BJ (cell line): ENCODE results near the gene SRCIN1. TPM values are rescaled to one million over a fixed set of nuclear protein-coding genes. Genes with fewer than 3 reads are reported as not detected.

Experiments used
- CTCF ChIA-PET: fragments of 350-600 bp; formaldehyde crosslinking; extraction: SDS; loops from one replicate; lab custom pipeline; 2021; ENCODE audit warnings: antibody characterized with exemption, inconsistent platforms; lab: Yijun Ruan, JAX
- POLR2A ChIA-PET: fragments of 300-600 bp; sonication (Branson Sonifier 250); formaldehyde crosslinking; extraction: SDS; loops from one replicate; lab custom pipeline; 2021; ENCODE audit warnings: antibody characterized with exemption; lab: Charles Lee
- DNase-seq: peaks from one replicate; pipeline ENCODE4 v3.0.0-alpha.2; 2011; ENCODE audit warnings: low read depth
- H3K27me3 ChIP-seq: 2 replicates; pipeline ENCODE4 v1.6.0; 2011; ENCODE audit warnings: low read length; ENCODE audit not compliant: control insufficient read depth, insufficient read depth
- H3K36me3 ChIP-seq: 2 replicates; pipeline ENCODE4 v1.5.1; 2011; ENCODE audit warnings: low read length; ENCODE audit not compliant: control insufficient read depth, insufficient read depth
- H3K4me3 ChIP-seq: 2 replicates; pipeline ENCODE4 v1.5.1; 2011; ENCODE audit warnings: low read depth, mild to moderate bottlenecking, control low read depth, low read length
- polyA plus RNA-seq: library from polyadenylated mRNA; depleted of rRNA; stranded (reverse); fragments of >200 nt; gene quantifications from 2 replicates; pipeline ENCODE4 v1.2.3, GENCODE V29; 2011
- TF ChIP-seq, protein P1 (sequence below): IDR thresholded peaks from 2 replicates; pipeline ENCODE4 v1.5.1; 2011; ENCODE audit warnings: low read depth, mild to moderate bottlenecking, control low read depth, inconsistent platforms, low read length, moderate library complexity; ENCODE audit not compliant: insufficient read depth

The SRCIN1 gene
- polyA plus RNA-seq, 1 experiment, result not detected

DNA sequence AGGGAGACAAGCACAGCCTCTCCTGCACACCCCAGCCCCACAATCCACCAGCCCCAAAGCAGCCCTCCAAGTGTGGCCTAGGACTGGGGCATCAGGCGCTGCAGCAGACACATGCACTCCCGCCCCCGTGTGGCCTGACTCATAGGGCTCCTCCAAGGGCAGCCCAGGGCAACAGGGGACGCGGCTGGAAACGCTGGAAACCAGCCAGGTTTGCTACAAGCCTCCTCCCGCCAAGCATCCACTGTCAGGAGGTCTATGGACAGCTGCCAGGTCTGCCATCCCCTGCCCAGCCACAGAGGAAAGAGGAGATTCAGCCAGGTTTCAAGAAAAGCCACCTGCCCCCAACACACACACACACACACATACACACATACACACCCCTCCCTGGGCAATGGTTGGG is 25.8 kb downstream of the SRCIN1 start:
- TF ChIP-seq, protein P1, sequence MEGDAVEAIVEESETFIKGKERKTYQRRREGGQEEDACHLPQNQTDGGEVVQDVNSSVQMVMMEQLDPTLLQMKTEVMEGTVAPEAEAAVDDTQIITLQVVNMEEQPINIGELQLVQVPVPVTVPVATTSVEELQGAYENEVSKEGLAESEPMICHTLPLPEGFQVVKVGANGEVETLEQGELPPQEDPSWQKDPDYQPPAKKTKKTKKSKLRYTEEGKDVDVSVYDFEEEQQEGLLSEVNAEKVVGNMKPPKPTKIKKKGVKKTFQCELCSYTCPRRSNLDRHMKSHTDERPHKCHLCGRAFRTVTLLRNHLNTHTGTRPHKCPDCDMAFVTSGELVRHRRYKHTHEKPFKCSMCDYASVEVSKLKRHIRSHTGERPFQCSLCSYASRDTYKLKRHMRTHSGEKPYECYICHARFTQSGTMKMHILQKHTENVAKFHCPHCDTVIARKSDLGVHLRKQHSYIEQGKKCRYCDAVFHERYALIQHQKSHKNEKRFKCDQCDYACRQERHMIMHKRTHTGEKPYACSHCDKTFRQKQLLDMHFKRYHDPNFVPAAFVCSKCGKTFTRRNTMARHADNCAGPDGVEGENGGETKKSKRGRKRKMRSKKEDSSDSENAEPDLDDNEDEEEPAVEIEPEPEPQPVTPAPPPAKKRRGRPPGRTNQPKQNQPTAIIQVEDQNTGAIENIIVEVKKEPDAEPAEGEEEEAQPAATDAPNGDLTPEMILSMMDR, result 0 out of 2 replicates have a peak, but pooled peaks have one; percentile 10
- Histone ChIP-seq H3K27me3 (peaks cover 53% of the 10 kb centered on the region), H3K36me3 (no peaks in the 10 kb centered on the region), H3K4me3 (no peak overlapping the region)
- ChIA-PET POLR2A (no interaction called here), CTCF (interaction anchor here (0.9 to 10.8 kb wide), 3 partner anchors 16 to 159 kb away, joined by 4 to 110 read pairs (median 4); no protein-coding TSS in a partner anchor)
- no peak for DNase-seq

DNA sequence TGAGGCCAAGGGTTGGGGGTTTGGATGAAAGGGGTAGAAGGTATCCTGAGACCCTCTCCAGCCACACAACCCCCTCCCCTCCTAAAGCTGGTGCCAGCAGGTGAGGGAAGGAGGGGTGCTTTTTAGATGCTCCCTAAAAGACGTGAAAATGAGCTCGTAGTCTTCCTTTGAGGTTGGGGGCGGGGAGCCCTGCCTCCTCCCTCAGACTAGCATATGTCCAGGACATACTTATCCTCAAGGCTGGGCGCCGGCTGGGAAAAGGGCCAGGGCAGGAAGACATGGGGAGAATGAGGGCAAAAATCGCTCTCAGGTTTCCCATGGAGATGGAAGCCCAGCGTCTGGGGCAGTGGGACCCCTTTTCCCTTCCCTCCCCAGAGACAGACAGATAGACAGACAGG is 26.7 kb downstream of the SRCIN1 start:
- TF ChIP-seq, protein P1, result no peak
- DNase-seq, result no peak
- H3K4me3 ChIP-seq, result no peak overlapping the region
- no peaks in the 10 kb centered on the region for H3K36me3 ChIP-seq
- ChIA-PET CTCF (interaction anchor here (0.9 kb wide), 1 partner anchor 16 kb away, joined by 4 read pairs; no protein-coding TSS in a partner anchor), POLR2A (no interaction called here)
- peaks cover 55% of the 10 kb centered on the region for H3K27me3 ChIP-seq

DNA sequence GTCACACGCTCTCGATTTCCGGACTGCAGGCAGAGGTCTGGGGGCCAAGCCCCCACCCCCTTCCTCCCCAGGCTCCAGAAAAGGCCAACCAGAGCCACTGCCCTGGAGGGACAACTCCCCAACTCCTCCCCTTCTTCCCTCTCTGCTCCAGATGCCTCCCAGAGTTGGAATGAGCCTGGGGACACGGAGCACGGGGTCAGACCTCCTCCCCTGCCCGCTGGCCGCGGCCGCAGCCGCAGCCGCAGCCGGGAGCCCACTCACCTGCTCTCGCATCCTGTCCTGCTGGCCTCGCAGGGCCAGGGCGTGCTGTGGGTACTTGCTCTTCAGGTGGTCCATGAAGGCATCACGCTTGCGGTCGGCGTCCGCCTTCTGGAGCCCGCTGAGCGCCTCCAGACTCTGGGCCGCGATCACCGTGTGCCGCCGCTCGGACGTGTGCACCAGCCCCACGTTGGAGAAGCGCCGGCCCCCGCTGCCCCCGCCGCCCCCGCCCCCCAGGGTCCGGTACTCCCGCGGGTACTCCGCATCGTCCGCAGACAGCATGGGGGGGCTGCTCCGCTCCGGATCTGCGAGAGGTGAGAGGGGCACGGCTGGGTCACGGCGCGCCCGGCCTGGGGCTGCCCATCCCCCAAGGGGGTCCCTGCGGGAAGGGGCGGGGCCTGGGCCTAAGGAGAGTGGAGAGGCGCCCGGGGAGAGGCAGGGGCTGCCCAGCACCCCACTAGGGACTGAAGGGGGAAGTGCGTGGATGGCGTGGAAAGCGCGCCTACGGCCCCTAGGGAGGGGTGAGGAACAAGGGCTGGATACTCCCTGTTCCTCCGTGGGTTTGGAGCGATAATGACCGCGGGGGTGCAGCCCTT is 27.3 kb downstream of the SRCIN1 start:
- DNase-seq, result no peak
- ChIA-PET CTCF (interaction anchor here (0.8 to 1.1 kb wide), 3 partner anchors 15 to 85 kb away, joined by 3 to 4 read pairs (median 4); no protein-coding TSS in a partner anchor), POLR2A (no interaction called here)
- Histone ChIP-seq H3K36me3 (no peaks in the 10 kb centered on the region), H3K27me3 (peaks cover 60% of the 10 kb centered on the region), H3K4me3 (no peak overlapping the region)
- TF ChIP-seq, protein P1, result no peak

DNA sequence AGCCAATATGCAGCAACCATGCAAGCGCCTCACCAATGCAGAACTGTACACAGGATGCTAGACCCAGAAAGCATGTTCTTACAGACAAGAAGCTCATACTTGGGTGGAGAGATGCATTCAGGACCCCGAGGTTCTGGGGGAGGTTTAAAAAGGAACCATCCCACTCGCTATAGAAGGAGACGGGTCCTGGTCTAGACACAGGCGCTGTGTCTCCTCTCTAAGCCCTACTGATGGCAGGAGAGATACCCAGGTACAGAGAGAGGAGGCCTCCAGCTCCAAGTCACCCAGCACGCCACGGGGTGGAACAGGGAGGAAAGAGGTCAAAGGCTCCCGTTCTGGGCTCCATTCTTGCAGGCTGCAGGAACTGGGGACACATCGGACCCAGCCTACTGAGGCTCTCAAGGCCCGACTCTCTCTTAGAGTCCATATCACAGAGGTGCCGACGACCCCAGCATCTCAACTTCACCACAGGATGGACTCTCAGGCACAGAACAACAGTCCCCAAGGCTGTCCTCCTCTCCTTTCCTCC is 28.0 kb downstream of the SRCIN1 start:
- DNase-seq, result no peak
- H3K27me3 ChIP-seq, result peaks cover 66% of the 10 kb centered on the region
- H3K4me3 ChIP-seq, result no peak overlapping the region
- ChIA-PET CTCF (interaction anchor here (0.8 to 2.8 kb wide), 4 partner anchors 20 to 90 kb away, joined by 3 to 12 read pairs (median 4); no protein-coding TSS in a partner anchor), POLR2A (no interaction called here)
- TF ChIP-seq, protein P1, result no peak
- H3K36me3 ChIP-seq, result no peaks in the 10 kb centered on the region

DNA sequence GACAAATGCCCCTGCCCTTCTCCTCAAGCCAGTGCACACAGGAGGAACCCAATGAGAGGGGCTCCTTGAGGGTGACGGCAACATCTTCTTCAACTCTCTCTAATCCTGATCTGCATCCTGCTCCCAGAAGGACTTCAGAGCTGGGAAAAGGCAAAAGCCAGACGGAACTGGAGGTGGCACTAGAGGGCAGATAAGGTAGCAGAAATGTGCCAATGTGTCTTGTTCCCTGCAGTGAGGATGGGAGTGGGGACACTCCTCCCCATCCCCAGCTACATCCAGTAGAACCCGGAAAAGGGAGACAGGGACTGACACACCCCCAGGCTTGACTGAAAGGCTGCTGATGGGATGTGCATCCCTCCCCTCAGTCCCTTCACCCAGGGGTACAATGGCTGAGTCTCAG is 28.5 kb downstream of the SRCIN1 start:
- Histone ChIP-seq H3K4me3 (no peak overlapping the region), H3K27me3 (peaks cover 64% of the 10 kb centered on the region), H3K36me3 (no peaks in the 10 kb centered on the region)
- CTCF ChIA-PET, result interaction anchor here (0.8 to 2.8 kb wide), 4 partner anchors 19 to 90 kb away, joined by 3 to 12 read pairs (median 4); no protein-coding TSS in a partner anchor
- POLR2A ChIA-PET, result no interaction called here
- TF ChIP-seq, protein P1, result no peak
- DNase-seq, result no peak
